Lower leg skin (tissue), 3 donors: ENCODE data around the gene FGGY.

Experiments
- CTCF ChIP-seq, 3 donors: fragments of 450-650 bp; IDR thresholded peaks; one replicate each; pipeline ENCODE4 v1.5.1; 2016; ENCODE audit warnings: antibody characterized with exemption in 3 of 3, mild to moderate bottlenecking in 3 of 3, moderate library complexity in 2 of 3
- POLR2A ChIP-seq, 2 donors: fragments of 450-650 bp; IDR thresholded peaks; one replicate each; pipeline ENCODE4 v1.6.1; 2016 to 2017; ENCODE audit warnings: antibody characterized with exemption in 2 of 2, mild to moderate bottlenecking in 1 of 2, moderate library complexity in 1 of 2

GRCh38 chr1:59298026-59298583 lies 1.2 kb downstream of the FGGY start:
- TF ChIP-seq CTCF (IDR thresholded peaks at IDR 0.05) (no peak), POLR2A (IDR thresholded peaks at IDR 0.05) (no peak)
